ENCODE data around the gene HIGD2B. TPM values are rescaled to one million over a fixed set of nuclear protein-coding genes. Genes with fewer than 3 reads are reported as not detected.

Gene HIGD2B
- total and polyA plus RNA-seq, 7 donors, result not detected

DNA sequence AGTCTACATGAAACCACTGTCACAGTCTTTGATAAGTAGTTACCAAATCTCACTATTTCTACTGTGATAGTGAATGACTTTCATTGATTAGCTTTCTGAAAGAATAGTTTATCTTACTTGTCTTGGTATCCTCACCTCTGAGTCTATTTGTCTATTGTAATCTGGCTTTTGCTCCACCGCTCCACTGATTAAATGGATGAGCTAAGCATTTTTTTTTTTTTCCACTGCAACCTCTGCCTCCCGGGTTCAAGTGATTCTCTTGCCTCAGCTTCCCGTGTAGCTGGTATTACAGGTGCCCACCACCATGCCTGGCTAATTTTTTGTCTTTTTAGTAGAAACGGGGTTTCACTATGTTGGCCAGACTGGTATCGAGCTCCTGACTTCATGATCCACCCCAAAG is 13.0 kb upstream of the HIGD2B start:
- no peak overlapping the region for H3K27ac ChIP-seq
- WGBS, 3 donors, result 95 to 98% (median 97%) methylated on average over 5 of the region's 5 CpGs
- peaks cover 0 to 7% of the 10 kb centered on the region in 2 donors for H3K36me3 ChIP-seq (ENCODE audit: insufficient read depth in 1 of 2, low read depth in 1 of 2)
- H3K4me3 ChIP-seq, result no peak overlapping the region
- H3K27me3 ChIP-seq (ENCODE audit: insufficient read depth in 3 of 3, low read length in 2 of 3), result no peaks in the 10 kb centered on the region
- no peaks in the 10 kb centered on the region for H3K9me3 ChIP-seq
- no peak for ATAC-seq
- intact Hi-C loops (cut with DNase I), result no loop called here
- no peaks in the 10 kb centered on the region for H3K4me1 ChIP-seq
- no peak for DNase-seq
- TF ChIP-seq, protein P1, sequence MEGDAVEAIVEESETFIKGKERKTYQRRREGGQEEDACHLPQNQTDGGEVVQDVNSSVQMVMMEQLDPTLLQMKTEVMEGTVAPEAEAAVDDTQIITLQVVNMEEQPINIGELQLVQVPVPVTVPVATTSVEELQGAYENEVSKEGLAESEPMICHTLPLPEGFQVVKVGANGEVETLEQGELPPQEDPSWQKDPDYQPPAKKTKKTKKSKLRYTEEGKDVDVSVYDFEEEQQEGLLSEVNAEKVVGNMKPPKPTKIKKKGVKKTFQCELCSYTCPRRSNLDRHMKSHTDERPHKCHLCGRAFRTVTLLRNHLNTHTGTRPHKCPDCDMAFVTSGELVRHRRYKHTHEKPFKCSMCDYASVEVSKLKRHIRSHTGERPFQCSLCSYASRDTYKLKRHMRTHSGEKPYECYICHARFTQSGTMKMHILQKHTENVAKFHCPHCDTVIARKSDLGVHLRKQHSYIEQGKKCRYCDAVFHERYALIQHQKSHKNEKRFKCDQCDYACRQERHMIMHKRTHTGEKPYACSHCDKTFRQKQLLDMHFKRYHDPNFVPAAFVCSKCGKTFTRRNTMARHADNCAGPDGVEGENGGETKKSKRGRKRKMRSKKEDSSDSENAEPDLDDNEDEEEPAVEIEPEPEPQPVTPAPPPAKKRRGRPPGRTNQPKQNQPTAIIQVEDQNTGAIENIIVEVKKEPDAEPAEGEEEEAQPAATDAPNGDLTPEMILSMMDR (IDR thresholded peaks at IDR 0.05), result no peak

- H3K27me3 ChIP-seq (ENCODE audit: insufficient read depth in 3 of 3, low read length in 2 of 3), result no peaks in the 10 kb centered on the region
- no peak overlapping the region for H3K4me3 ChIP-seq
- intact Hi-C loops (cut with DNase I), result no loop called here
- H3K27ac ChIP-seq, result no peak overlapping the region
- 70 to 77% (median 73%) methylated on average over 5 of the region's 5 CpGs for WGBS, 3 donors
- H3K9me3 ChIP-seq, result no peaks in the 10 kb centered on the region
- no peak for DNase-seq
- TF ChIP-seq, protein P1 (IDR thresholded peaks at IDR 0.05), result no peak
- H3K4me1 ChIP-seq, result no peaks in the 10 kb centered on the region
- ATAC-seq, result no peak
- peaks cover 0 to 5% of the 10 kb centered on the region in 2 donors for H3K36me3 ChIP-seq (ENCODE audit: insufficient read depth in 1 of 2, low read depth in 1 of 2)
Measured at GRCh38 chr15:72690938-72691337, 5.0 kb upstream of the HIGD2B start.

- no peak overlapping the region for H3K27ac ChIP-seq
- ATAC-seq (no peak), DNase-seq (no peak)
- H3K36me3 ChIP-seq (ENCODE audit: insufficient read depth in 1 of 2, low read depth in 1 of 2), result no peaks in the 10 kb centered on the region
- no peaks in the 10 kb centered on the region for H3K27me3 ChIP-seq (ENCODE audit: insufficient read depth in 3 of 3, low read length in 2 of 3)
- no peak overlapping the region for H3K4me3 ChIP-seq
- no peaks in the 10 kb centered on the region for H3K9me3 ChIP-seq
- intact Hi-C loops (cut with DNase I), result loop anchor here in 1 of 2 donors (10.0 kb wide), 1 partner anchor 214 kb away; the partner anchor contains the start of gene ARIH1
- WGBS, 3 donors, result 96 to 99% (median 97%) methylated on average over 5 of the region's 5 CpGs
- H3K4me1 ChIP-seq, result peaks cover 9% of the 10 kb centered on the region
- TF ChIP-seq, protein P1 (IDR thresholded peaks at IDR 0.05), result no peak
Measured at GRCh38 chr15:72688697-72689096, 2.7 kb upstream of the HIGD2B start.

GRCh38 chr15:72685301-72685924 is 569 bp downstream of the HIGD2B start:
- WGBS, 3 donors, result 25 to 29% (median 27%) methylated on average over 23 of the region's 23 CpGs
- ATAC-seq (peak in 2 of 4 donors; percentile 1), DNase-seq (no peak)
- no peaks in the 10 kb centered on the region for H3K36me3 ChIP-seq (ENCODE audit: insufficient read depth in 1 of 2, low read depth in 1 of 2)
- peak overlapping the region; percentile 86 for H3K4me3 ChIP-seq
- intact Hi-C loops (cut with DNase I), result loop anchor here in 1 of 2 donors (10.0 kb wide), 1 partner anchor 211 kb away; the partner anchor contains the start of gene ARIH1
- peaks cover 9% of the 10 kb centered on the region for H3K4me1 ChIP-seq
- H3K9me3 ChIP-seq, result no peaks in the 10 kb centered on the region
- TF ChIP-seq, protein P1 (IDR thresholded peaks at IDR 0.05), result no peak
- H3K27ac ChIP-seq, result peak overlapping the region; percentile 87
- no peaks in the 10 kb centered on the region for H3K27me3 ChIP-seq (ENCODE audit: insufficient read depth in 3 of 3, low read length in 2 of 3)

Measured in psoas muscle (tissue), 8 donors.